T follicular helper cell (primary cell): ENCODE results near the gene AVPR1B.

Experiments used
- DNase-seq: peaks from one replicate; pipeline ENCODE4 v3.0.0-alpha.2; 2020; ENCODE audit warnings: low read depth
- total RNA-seq, 2 experiments: gene quantifications; one replicate each; lab custom pipeline; 2026; lab: John Stamatoyannopoulos, UW

AVPR1B gene
- 0 reads per million in 2 experiments for total RNA-seq

DNA sequence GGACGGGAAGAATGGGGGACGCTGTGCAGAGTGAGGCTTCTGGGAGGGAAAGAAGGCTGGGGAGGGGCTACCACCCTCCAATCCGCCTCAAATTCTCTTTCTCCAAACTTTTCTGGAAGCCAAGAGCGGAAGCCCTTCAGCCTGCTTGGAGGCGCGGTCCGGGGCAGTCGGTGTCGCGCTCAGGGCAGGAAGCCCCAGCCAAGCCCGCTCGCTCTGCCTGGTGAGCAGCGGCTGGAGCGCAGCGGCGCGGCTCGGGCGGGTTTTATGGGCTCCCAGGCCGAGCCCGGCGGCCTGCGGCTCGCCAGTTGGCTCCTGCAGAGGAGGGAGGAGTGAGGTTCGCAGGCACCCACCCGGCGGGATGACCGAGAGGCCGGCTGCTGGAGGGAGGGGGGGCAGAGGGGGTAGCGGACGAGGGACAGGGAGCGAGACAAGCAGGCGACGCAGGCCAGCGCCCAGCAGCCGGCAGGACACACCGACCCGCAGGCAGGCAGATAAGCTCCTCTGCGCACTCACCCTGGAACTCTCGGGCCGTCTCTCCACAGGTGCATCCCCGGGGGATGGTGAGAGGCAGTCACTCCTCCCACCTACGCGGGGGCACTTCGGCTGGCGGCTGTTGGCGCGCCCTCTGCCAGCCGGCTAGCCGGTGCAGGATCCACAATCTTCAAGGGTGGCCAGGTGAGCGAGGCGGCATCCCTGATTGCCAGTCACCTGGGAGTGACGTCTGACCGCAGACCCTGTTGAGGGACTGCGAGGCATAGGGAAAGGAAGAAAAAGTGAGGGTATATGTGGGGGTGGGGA, at the start of gene AVPR1B:
AVPR1B (minus strand) TSS at position 238 of the 798 bp plus-strand sequence. CDS start 498 bp downstream, outside the sequence.
- DNase-seq = no peak

DNA sequence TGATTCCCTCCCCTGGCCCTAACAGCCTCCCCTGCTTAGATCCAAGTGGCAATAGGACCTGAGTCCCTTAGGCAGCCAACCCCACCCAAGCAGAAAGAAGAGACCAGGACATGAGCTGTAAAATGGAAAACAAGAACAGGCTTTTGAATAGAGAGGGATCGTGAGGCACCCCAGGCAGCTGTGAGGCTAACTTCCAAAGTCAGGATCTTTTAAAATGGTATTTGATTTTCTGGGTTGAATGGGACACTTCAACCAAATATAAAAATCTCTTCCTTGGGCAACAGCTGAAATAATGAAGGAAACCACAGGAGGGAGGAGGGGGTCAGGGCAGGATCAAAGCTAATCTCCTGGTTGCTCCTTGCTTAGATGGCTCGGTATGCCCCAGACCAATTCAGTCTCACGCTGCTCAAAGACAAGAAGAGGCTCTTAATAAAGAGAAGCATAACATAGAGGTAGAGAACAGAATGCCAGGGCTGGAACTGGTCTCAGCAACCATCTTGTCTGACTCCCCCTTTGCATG, 28.6 kb upstream of the AVPR1B start:
- DNase-seq = no peak

- no peak for DNase-seq
These were observed 27.4 kb upstream of the AVPR1B start for GRCh38 chr1:206144605-206145004.

GRCh38 chr1:206143537-206144172, 26.5 kb upstream of the AVPR1B start:
- no peak for DNase-seq

GRCh38 chr1:206142770-206143169, 25.6 kb upstream of the AVPR1B start:
- no peak for DNase-seq

DNA sequence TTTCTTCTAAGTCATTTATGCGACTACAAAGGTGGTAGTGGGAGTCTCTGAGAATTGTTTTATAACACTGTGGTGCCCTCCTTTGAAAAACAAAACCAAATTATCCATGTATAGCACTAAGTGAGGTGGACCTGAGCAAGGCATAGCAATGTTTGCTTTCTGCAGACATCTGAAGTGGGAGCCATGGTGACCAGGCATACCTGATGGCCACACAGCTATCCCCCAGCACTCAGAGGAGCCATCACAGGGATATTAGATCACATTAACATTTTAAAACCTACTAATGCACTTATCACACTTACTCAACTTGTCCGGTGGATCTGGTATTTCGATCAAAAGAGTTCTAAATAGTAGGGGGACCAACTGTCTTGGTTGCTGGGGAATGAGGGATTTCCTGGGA, 24.8 kb upstream of the AVPR1B start:
- DNase-seq = no peak

DNA sequence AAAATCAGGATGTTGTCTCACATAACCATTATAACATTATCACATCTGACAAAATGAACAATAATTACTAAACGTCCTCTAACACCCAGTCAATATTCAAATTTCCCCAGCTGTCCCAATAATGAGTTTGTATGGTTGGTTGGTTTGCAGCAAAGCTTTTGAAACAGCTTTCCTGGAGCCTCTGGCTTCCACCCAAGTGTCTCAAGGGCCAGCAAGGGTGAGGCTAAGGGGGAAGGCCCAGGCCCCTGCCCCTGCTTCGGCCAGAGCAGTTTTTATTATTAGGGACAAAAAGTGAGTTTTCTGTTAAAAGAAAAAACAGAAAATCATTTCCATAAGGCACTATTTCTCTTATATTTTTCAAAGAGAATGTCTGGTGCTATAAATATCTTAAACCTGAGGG, 19.1 kb upstream of the AVPR1B start:
- no peak for DNase-seq

- no peak for DNase-seq
These were observed 18.1 kb upstream of the AVPR1B start for GRCh38 chr1:206135248-206135647.

DNA sequence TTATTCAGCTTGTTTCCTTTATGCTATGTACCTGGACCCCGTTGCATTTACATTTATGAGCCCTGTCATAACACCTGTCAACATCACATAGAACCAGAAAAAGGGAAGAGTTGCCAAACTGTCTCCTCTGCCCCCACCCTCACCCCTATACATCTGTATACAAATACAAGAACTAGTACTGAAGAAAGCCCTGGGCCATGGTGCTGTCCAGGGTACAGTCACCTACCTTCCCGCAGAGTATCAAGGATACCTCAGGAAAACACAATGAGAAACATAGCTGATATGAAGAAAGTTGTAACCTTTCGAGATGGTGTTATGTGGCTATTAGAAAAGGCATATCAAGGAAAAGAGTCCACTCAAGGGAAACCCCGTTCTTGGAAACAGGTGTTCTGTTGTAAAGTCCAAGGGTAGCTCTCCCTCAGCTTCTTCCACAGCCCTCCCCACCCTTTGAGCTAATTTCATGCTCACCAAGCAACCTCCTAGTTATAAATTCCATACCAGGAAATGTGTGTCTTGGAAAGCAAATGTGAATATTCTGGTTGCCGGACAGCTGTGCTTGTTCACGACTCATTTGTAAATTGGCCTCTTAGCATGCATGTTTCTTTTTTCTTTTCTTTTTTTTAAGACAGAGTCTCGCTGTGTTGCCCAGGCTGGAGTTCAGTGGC, 16.7 kb upstream of the AVPR1B start:
- no peak for DNase-seq

DNA sequence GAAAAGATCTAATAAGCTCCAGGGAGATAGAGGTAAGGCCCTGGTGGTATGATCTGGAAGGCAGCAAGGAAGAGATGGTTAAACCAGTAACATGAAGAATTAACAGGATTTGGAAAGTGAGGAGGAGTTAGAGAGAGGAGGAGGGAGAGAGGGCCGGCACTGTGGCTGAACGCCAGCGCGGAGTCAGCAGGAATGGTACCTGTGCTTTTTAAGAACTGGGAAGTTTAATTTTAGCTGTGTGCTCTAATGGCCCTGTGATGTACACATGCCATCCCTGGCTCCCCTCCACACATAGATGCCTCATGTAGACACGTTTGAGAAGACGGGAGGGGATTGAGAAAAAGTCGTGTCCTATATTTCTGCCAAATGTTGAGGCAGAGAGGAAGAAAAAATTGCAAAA, 13.8 kb upstream of the AVPR1B start:
- DNase-seq = no peak

GRCh38 chr1:206128196-206128595, 11.0 kb upstream of the AVPR1B start:
- no peak for DNase-seq

DNA sequence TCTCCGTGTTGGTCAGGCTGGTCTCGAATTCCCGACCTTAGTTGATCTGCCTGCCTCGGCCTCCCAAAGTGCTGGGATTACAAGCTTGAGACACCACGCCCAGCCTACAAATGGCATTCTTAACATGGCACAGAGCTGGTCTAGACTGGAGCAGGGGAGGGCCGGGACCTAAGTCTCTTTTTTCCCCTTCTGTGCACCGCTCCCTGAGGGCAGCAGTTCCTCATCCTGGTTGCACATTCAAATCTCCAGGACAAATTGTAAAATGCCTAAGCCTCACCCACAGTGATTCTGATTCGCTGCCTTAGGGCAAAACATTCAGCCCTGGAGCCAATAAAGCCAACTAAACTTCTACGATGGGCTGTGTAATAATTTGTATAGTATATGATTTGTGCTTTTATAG, 10.1 kb upstream of the AVPR1B start:
- no peak for DNase-seq

DNA sequence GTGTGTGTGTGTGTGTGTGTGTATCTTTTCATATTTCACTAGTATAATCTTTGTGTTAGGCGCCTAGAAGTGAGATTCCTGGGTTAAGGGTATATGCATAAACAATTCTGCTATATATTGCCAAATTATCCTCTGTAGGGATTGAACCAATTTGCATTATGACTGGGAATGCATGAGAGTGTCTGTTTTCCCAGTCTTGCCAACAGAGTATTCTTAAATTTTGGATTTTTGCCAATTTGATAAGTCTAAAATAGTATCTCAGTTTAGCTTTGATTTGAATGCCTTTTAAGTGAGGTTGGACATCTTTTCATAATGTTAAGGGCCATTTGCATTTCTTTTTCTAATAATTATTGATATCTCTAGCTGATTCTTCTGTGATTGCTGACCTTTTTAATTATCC, 8.2 kb upstream of the AVPR1B start:
- no peak for DNase-seq

DNA sequence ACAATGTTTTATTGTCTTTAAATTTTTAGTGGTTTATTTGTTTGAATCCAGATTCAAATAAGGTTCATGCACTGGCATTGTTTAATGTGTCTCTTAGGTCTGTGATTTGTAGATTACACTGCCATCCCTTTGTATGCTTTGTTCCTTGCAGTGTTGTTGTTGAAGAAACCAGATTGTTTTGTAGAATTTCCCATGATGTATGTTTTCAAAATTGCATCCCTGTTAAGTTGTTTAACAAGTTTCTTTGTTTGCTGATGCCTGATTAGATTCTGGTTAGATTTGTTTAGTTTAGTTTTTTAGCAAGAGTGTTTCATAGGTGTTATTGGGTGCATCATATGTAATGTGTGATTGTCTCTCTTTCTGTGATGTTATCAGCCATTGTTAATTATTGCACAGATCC, 5.5 kb upstream of the AVPR1B start:
- DNase-seq = no peak

- no peak for DNase-seq
These were observed 4.1 kb upstream of the AVPR1B start for GRCh38 chr1:206121269-206121668.

DNA sequence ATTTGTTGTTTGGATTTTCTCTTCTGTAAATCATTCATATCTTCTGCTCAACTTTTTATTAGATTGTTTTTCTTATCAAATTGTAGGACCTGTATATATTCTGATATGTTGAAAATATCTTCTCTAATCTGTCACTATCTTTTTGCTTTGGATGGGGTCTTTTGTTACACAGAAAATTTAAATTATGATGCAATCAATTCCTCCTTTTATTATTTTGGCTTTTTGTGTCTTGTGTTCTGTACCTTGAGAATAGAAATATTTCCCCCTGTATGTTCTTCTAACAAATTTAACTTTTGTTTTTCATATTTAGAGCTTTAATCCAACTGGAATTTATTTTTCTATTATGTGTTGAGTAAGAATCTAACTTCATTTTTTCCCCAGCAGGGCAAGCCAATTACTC, 3.2 kb upstream of the AVPR1B start:
- no peak for DNase-seq

- DNase-seq = no peak
These were observed 376 bp downstream of the AVPR1B start for GRCh38 chr1:206116873-206117150.

DNA sequence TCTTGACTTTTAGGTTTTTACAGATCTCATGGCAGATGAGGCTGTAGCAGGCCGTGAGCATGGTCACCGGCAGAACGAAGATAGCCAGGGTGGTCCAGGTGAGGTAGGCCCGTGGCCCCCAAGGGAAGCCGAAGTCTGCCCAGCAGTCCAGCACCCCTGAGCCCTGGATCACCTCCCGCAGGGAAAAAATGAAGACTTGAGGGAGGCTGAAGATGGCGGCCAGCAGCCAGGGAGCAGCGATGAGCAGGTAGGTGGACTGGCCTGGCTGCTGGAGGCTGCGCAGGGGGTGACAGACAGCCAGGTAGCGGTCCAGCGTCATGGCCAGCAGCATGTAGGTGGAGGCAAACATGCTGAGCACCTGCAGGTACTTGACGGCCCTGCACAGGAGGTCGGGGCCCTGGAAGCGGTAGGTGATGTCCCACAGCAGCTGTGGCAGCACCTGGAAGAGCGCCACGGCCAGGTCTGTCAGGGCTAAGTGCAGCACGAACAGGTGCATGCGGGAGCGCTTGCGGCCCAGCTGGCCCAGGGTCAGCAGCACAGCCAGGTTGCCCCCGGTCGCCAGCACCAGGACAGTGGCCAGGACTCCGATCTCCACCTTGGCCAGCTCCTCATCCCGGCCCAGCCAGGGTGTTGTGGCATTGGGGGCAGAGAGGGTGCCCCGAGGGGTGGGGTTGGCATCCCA, 856 bp downstream of the AVPR1B start:
- no peak for DNase-seq

- no peak for DNase-seq
These were observed 1.4 kb downstream of the AVPR1B start for GRCh38 chr1:206115791-206116190.

DNA sequence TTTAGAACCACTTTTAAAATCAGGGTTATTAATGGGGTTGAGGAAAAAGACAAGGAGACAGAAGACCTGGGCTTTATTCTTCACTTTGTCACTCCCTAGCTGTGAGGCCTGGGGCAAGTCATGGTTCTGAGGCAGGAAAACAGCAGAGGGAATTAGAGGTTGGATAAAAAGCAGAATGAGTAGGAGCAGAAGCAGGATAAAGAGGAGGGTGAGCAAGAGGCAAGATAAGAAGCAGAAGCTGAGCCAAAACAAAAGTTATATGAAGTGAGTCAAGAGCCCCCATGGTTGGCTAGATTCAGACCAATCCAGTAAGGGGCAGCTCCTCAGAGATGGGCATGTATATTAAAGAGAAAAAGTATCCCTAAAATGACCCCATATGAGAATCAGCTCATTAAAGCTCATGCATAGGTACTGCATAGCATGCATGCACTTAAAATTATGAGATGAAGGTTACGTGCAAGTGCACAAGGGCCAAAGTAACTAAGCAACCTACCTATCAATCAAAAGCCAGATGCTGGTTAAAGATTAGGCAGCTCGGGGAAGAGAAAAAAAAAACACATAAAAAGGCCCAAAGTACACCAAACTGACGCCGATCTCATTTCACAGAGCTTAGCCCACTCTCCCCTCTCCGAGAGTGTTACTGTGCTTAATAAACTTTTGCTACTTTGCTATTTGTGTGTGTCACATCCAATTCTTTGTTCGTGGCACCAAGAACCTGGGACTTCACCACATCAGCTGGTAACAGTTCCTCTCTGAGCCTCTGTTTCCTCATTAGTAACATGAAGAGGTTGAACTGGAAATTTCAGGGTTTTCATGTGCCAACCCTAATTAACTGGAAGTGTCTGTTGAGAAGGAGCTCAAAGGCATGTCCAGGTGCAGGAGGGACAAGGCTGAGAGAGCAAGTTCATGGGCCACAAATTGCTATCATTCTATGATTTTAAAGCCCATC, 2.2 kb downstream of the AVPR1B start:
- no peak for DNase-seq

- DNase-seq = no peak
These were observed 4.4 kb downstream of the AVPR1B start for GRCh38 chr1:206112600-206113301.
